Measurements from ENCODE around the gene ATPAF2. TPM values are rescaled to one million over a fixed set of nuclear protein-coding genes. Genes with fewer than 3 reads are reported as not detected.
A peak's percentile ranks its signal among the peaks of the same experiment; 100 is the strongest.

ATPAF2 gene
- total and polyA plus RNA-seq, 10 of the 15 experiments (the other 5 are each of a cell fraction or from before 2014, with no cell fraction given), result 6.5 to 33.0 (median 26.5) TPM

GRCh38 chr17:18087610-18088491, 48.9 kb upstream of the ATPAF2 start, which contains the start of gene DRG2 (continued):
- TF ChIP-seq KLF5 (IDR thresholded peaks at IDR 0.05; ENCODE audit: partially characterized antibody), result peak; percentile 18
- TF ChIP-seq ZZZ3 (IDR thresholded peaks at IDR 0.05; ENCODE audit: control insufficient read depth, insufficient read length, low read depth), result no peak
- TF ChIP-seq POU2F2 (IDR thresholded peaks at IDR 0.05; ENCODE audit: borderline replicate concordance, low read depth, low read length), result peak; percentile 76
- peak; percentile 68 for TF ChIP-seq DPF2 (IDR thresholded peaks at IDR 0.05)
- TF ChIP-seq ZBED1 (IDR thresholded peaks at IDR 0.05; ENCODE audit: borderline replicate concordance), result 0 out of 2 replicates have a peak, but pooled peaks have one; percentile 54
- peak; percentile 94 for TF ChIP-seq NBN (IDR thresholded peaks at IDR 0.05)
- peak; percentile 74 for TF ChIP-seq RUNX3 (IDR thresholded peaks at IDR 0.05; ENCODE audit: low read length)
- TF ChIP-seq CBX3 (IDR thresholded peaks at IDR 0.05; ENCODE audit: borderline replicate concordance, low read depth), result no peak
- no peak; the same call in 1 of the 2 replicates for TF ChIP-seq RCOR1 (conservative IDR thresholded peaks at IDR 0.05; ENCODE audit: low read depth, low read length)
- peak; percentile 95 for TF ChIP-seq ZNF217 (IDR thresholded peaks at IDR 0.05)
- TF ChIP-seq REST (IDR thresholded peaks at IDR 0.05; ENCODE audit: low read depth, low read length), result 0 out of 2 replicates have a peak, but pooled peaks have one; percentile 33
- TF ChIP-seq NFXL1 (IDR thresholded peaks at IDR 0.05; ENCODE audit: borderline replicate concordance), result no peak
- TF ChIP-seq RELB (IDR thresholded peaks at IDR 0.05; ENCODE audit: low read depth), result peak; percentile 89
- TF ChIP-seq PKNOX1 (IDR thresholded peaks at IDR 0.05), result peak; percentile 45
- peak; percentile 86 for TF ChIP-seq POLR2AphosphoS5 (IDR thresholded peaks at IDR 0.05; ENCODE audit: low read length)
- no peak for TF ChIP-seq CEBPB (IDR thresholded peaks at IDR 0.05; ENCODE audit: borderline replicate concordance in 1 of 2, low read depth in 2 of 2, low read length in 2 of 2)
- no peak for TF ChIP-seq BCLAF1 (IDR thresholded peaks at IDR 0.05)
- TF ChIP-seq RAD21 (IDR thresholded peaks at IDR 0.05; ENCODE audit: insufficient read depth, low read depth, low read length), result no peak
- TF ChIP-seq TCF7 (IDR thresholded peaks at IDR 0.05; ENCODE audit: borderline replicate concordance), result peak; percentile 83
